Mesendoderm (in vitro differentiated cells): ENCODE measurements around the gene STK40.

ENCODE experiments used
- DNase-seq: peaks from one replicate; pipeline ENCODE4 v3.0.0; 2013
- H2AK5ac ChIP-seq: 2 replicates; pipeline ENCODE4 v1.6.1; 2013; ENCODE audit warnings: low read length, inconsistent platforms
- H2BK120ac ChIP-seq: 2 replicates; pipeline ENCODE4 v1.6.1; 2013; ENCODE audit warnings: low read depth, mild to moderate bottlenecking, low read length, moderate library complexity, mixed read lengths
- H2BK15ac ChIP-seq: replicated peaks from 2 replicates; pipeline ENCODE4 v1.6.1; 2013; ENCODE audit warnings: low read depth, mild to moderate bottlenecking, moderate library complexity
- H2BK5ac ChIP-seq: 2 replicates; pipeline ENCODE4 v1.6.1; 2013; ENCODE audit warnings: low read length, inconsistent platforms
- H3K18ac ChIP-seq: 2 replicates; pipeline ENCODE4 v1.6.1; 2013; ENCODE audit warnings: mild to moderate bottlenecking, low read length, mixed read lengths
- H3K23ac ChIP-seq: one replicate; pipeline ENCODE4 v1.6.1; 2013; ENCODE audit warnings: low read length
- H3K27ac ChIP-seq: 2 replicates; pipeline ENCODE4 v1.5.1; 2013; ENCODE audit warnings: low read depth, mild to moderate bottlenecking, inconsistent platforms, low read length, moderate library complexity
- H3K27me3 ChIP-seq: 2 replicates; pipeline ENCODE4 v1.6.1; 2013; ENCODE audit warnings: low read length, control low read depth, mild to moderate bottlenecking, inconsistent platforms; ENCODE audit not compliant: insufficient read depth, poor library complexity
- H3K36me3 ChIP-seq: 2 replicates; pipeline ENCODE4 v1.6.1; 2013; ENCODE audit warnings: low read length, inconsistent platforms; ENCODE audit not compliant: control insufficient read depth, insufficient read depth
- H3K4ac ChIP-seq: one replicate; pipeline ENCODE4 v1.6.1; 2013; ENCODE audit warnings: low read depth, mild to moderate bottlenecking, low read length, moderate library complexity
- H3K4me1 ChIP-seq: 2 replicates; pipeline ENCODE4 v1.6.1; 2013; ENCODE audit warnings: low read depth, low read length, inconsistent platforms; ENCODE audit not compliant: control insufficient read depth
- H3K4me2 ChIP-seq: 2 replicates; pipeline ENCODE4 v1.6.1; 2013; ENCODE audit warnings: low read length
- H3K4me3 ChIP-seq: 2 replicates; pipeline ENCODE4 v1.5.1; 2013; ENCODE audit warnings: mild to moderate bottlenecking, low read length
- H3K56ac ChIP-seq: one replicate; pipeline ENCODE4 v1.6.1; 2013; ENCODE audit warnings: low read length
- H3K79me1 ChIP-seq: 2 replicates; pipeline ENCODE4 v1.6.1; 2013; ENCODE audit warnings: low read length, inconsistent platforms
- H3K79me2 ChIP-seq: 2 replicates; pipeline ENCODE4 v1.6.1; 2013; ENCODE audit warnings: mild to moderate bottlenecking, low read length; ENCODE audit not compliant: control insufficient read depth, insufficient read depth
- H3K9ac ChIP-seq: 2 replicates; pipeline ENCODE4 v1.6.1; 2013; ENCODE audit warnings: low read length, inconsistent platforms
- H4K5ac ChIP-seq: one replicate; pipeline ENCODE4 v1.6.1; 2013; ENCODE audit warnings: low read length
- H4K8ac ChIP-seq: one replicate; pipeline ENCODE4 v1.6.1; 2013; ENCODE audit warnings: low read depth, mild to moderate bottlenecking, control low read depth, low read length, moderate library complexity
- WGBS: extraction: QIAGEN DNeasy Blood & Tissue Kit; methylation state at CpG from one replicate; pipeline ENCODE4 v1.1.7; 2013; ENCODE audit warnings: low lambda C conversion rate, missing lambda C conversion rate; ENCODE audit not compliant: insufficient coverage; ENCODE audit errors: extremely low coverage; 5-methylcytosine and 5-hydroxymethylcytosine counted together

Gene STK40

GRCh38 chr1:36306902-36307456 is 78.7 kb downstream of the STK40 start:
- Histone ChIP-seq H3K56ac (peak overlapping the region; percentile 87), H2BK5ac (no peak overlapping the region), H3K36me3 (peaks cover 7% of the 10 kb centered on the region), H4K5ac (no peak overlapping the region), H3K4me1 (peaks cover 5% of the 10 kb centered on the region), H3K4ac (no peak overlapping the region), H2BK15ac (no peak overlapping the region), H3K9ac (peak overlapping the region; percentile 85), H4K8ac (no peak overlapping the region), H3K79me1 (peaks cover 4% of the 10 kb centered on the region), H3K27ac (no peak overlapping the region), H3K79me2 (no peaks in the 10 kb centered on the region), H2AK5ac (no peak overlapping the region), H3K4me3 (peak overlapping the region; percentile 73), H3K4me2 (peak overlapping the region; percentile 97), H3K23ac (peak overlapping the region; percentile 80), H2BK120ac (no peak overlapping the region), H3K18ac (no peak overlapping the region), H3K27me3 (no peaks in the 10 kb centered on the region)
- whole genome bisulfite sequencing: no CpG with 5 or more reads among the region's 46 CpGs
- peak; percentile 97 for DNase-seq

- Histone ChIP-seq H3K4me2 (peak within 1 kb of the TSS; percentile 97), H2BK15ac (no peak within 1 kb of the TSS), H2BK5ac (no peak within 1 kb of the TSS), H3K27me3 (no peaks in the 10 kb centered on the region), H3K79me1 (peaks cover 6% of the 10 kb centered on the region), H3K56ac (peak within 1 kb of the TSS; percentile 87), H3K9ac (peak within 1 kb of the TSS; percentile 85), H3K79me2 (no peaks in the 10 kb centered on the region), H3K23ac (peak within 1 kb of the TSS; percentile 80), H3K18ac (peak within 1 kb of the TSS; percentile 6), H3K4ac (no peak within 1 kb of the TSS), H4K8ac (no peak within 1 kb of the TSS), H4K5ac (no peak within 1 kb of the TSS), H2AK5ac (no peak within 1 kb of the TSS), H3K36me3 (peaks cover 11% of the 10 kb centered on the region), H3K27ac (peak within 1 kb of the TSS; percentile 86), H3K4me3 (peak within 1 kb of the TSS; percentile 73), H3K4me1 (peaks cover 5% of the 10 kb centered on the region), H2BK120ac (no peak within 1 kb of the TSS)
- peak; percentile 83 for DNase-seq
- WGBS: no CpG with 5 or more reads among the region's 65 CpGs
These were observed 79.4 kb downstream of the STK40 start, which contains the start of gene SH3D21 for GRCh38 chr1:36306210-36306901. Gene SH3D21, plus strand, starts transcription at chr1:36306368. Its CDS starts 53 bp downstream, at chr1:36306421.

GRCh38 chr1:36305915-36306209 is 79.9 kb downstream of the STK40 start:
- Histone ChIP-seq H3K4ac (no peak overlapping the region), H3K27me3 (no peaks in the 10 kb centered on the region), H3K56ac (peak overlapping the region; percentile 67), H3K4me2 (peak overlapping the region; percentile 34), H4K5ac (no peak overlapping the region), H2BK120ac (no peak overlapping the region), H3K9ac (peak overlapping the region; percentile 53), H3K36me3 (peaks cover 13% of the 10 kb centered on the region), H2BK15ac (no peak overlapping the region), H3K79me2 (no peaks in the 10 kb centered on the region), H3K79me1 (peaks cover 6% of the 10 kb centered on the region), H2BK5ac (no peak overlapping the region), H3K18ac (no peak overlapping the region), H3K23ac (no peak overlapping the region), H3K4me3 (no peak overlapping the region), H4K8ac (no peak overlapping the region), H3K4me1 (peaks cover 5% of the 10 kb centered on the region), H2AK5ac (no peak overlapping the region), H3K27ac (peak overlapping the region; percentile 2)
- no peak for DNase-seq
- WGBS: no CpG with 5 or more reads among the region's 7 CpGs

- H3K56ac ChIP-seq: no peak overlapping the region
- H3K27ac ChIP-seq: peak overlapping the region; percentile 2
- H3K79me1 ChIP-seq: peaks cover 6% of the 10 kb centered on the region
- no peak overlapping the region for H3K4ac ChIP-seq
- WGBS: no CpG with 5 or more reads among the region's 10 CpGs
- no peak overlapping the region for H3K18ac ChIP-seq
- no peak overlapping the region for H3K4me2 ChIP-seq
- H3K79me2 ChIP-seq: no peaks in the 10 kb centered on the region
- no peaks in the 10 kb centered on the region for H3K27me3 ChIP-seq
- no peak overlapping the region for H2BK15ac ChIP-seq
- no peak overlapping the region for H2AK5ac ChIP-seq
- no peak overlapping the region for H3K4me3 ChIP-seq
- no peak overlapping the region for H3K23ac ChIP-seq
- H2BK120ac ChIP-seq: no peak overlapping the region
- no peak overlapping the region for H4K8ac ChIP-seq
- no peak overlapping the region for H2BK5ac ChIP-seq
- peak; percentile 21 for DNase-seq
- no peak overlapping the region for H3K9ac ChIP-seq
- peaks cover 17% of the 10 kb centered on the region for H3K36me3 ChIP-seq
- peaks cover 5% of the 10 kb centered on the region for H3K4me1 ChIP-seq
- no peak overlapping the region for H4K5ac ChIP-seq
These were observed 80.5 kb downstream of the STK40 start for GRCh38 chr1:36304970-36305914.

GRCh38 chr1:36304521-36304920 is 81.2 kb downstream of the STK40 start:
- Histone ChIP-seq H3K23ac (no peak overlapping the region), H4K5ac (no peak overlapping the region), H3K4me3 (no peak overlapping the region), H3K79me2 (no peaks in the 10 kb centered on the region), H2BK5ac (no peak overlapping the region), H3K9ac (no peak overlapping the region), H3K4me2 (no peak overlapping the region), H2AK5ac (no peak overlapping the region), H3K27ac (no peak overlapping the region), H3K4ac (no peak overlapping the region), H2BK120ac (no peak overlapping the region), H3K79me1 (peaks cover 6% of the 10 kb centered on the region), H3K4me1 (peaks cover 5% of the 10 kb centered on the region), H2BK15ac (no peak overlapping the region), H4K8ac (no peak overlapping the region), H3K36me3 (peaks cover 17% of the 10 kb centered on the region), H3K18ac (no peak overlapping the region), H3K56ac (no peak overlapping the region), H3K27me3 (no peaks in the 10 kb centered on the region)
- no peak for DNase-seq
- WGBS: no CpG with 5 or more reads among the region's 7 CpGs
